Stimulated activated naive B cell treated with anti-CD40 and anti-IgM and Interleukin-4, amounts not matched to agents 10 μg/mL and 1 μg/mL and 100 μg/mL, for 72 hours (primary cell): ENCODE measurements around the gene CXCL3.

Experiments
- ATAC-seq, 2 donors: fragments of 150-1000 bp; cut with Tn5 transposase; replicated peaks; 2 replicates each; pipeline ENCODE4 v1.10.0; 2021; ENCODE audit warnings: moderate library complexity in 1 of 2
- DNase-seq: peaks from one replicate; pipeline ENCODE4 v3.0.0; 2021
- H3K27ac Mint-ChIP-seq: one replicate; pipeline ENCODE4 v1.8.0; 2022; ENCODE audit warnings: mild to moderate bottlenecking, mixed read lengths
- H3K27me3 Mint-ChIP-seq, 2 donors: one replicate each; pipeline ENCODE4 v1.8.0; 2022; ENCODE audit warnings: mixed read lengths in 2 of 2
- H3K36me3 Mint-ChIP-seq, 2 donors: one replicate each; pipeline ENCODE4 v1.8.0; 2022; ENCODE audit warnings: mixed read lengths in 2 of 2, mild to moderate bottlenecking in 1 of 2
- H3K4me1 Mint-ChIP-seq, 2 donors: one replicate each; pipeline ENCODE4 v1.8.0; 2022; ENCODE audit warnings: mixed read lengths in 2 of 2, mild to moderate bottlenecking in 1 of 2
- H3K4me3 Mint-ChIP-seq, 2 donors: one replicate each; pipeline ENCODE4 v1.8.0; 2022; ENCODE audit warnings: mild to moderate bottlenecking in 2 of 2, mixed read lengths in 2 of 2, moderate library complexity in 1 of 2
- H3K9me3 Mint-ChIP-seq, 2 donors: one replicate each; pipeline ENCODE4 v1.8.0; 2022; ENCODE audit warnings: mixed read lengths in 2 of 2, mild to moderate bottlenecking in 1 of 2

CXCL3 gene

GRCh38 chr4:74041418-74041817 is 2.9 kb upstream of the CXCL3 start:
- ATAC-seq, result no peak
- no peak overlapping the region for H3K4me3 Mint-ChIP-seq
- peaks cover 40 to 71% of the 10 kb centered on the region in 2 donors for H3K27me3 Mint-ChIP-seq
- no peak for DNase-seq
- H3K27ac Mint-ChIP-seq, result no peak overlapping the region
- H3K9me3 Mint-ChIP-seq, result no peaks in the 10 kb centered on the region
- no peaks in the 10 kb centered on the region for H3K36me3 Mint-ChIP-seq
- peaks cover 7 to 27% of the 10 kb centered on the region in 2 donors for H3K4me1 Mint-ChIP-seq

GRCh38 chr4:74039315-74039763 is 850 bp upstream of the CXCL3 start:
- H3K4me1 Mint-ChIP-seq, result peaks cover 7 to 27% of the 10 kb centered on the region in 2 donors
- H3K27me3 Mint-ChIP-seq, result peaks cover 51 to 61% of the 10 kb centered on the region in 2 donors
- no peaks in the 10 kb centered on the region for H3K9me3 Mint-ChIP-seq
- DNase-seq, result no peak
- ATAC-seq, result peak in 1 of 2 donors; percentile 8
- peak overlapping the region; percentile 81 to 88 for H3K4me3 Mint-ChIP-seq
- H3K36me3 Mint-ChIP-seq, result no peaks in the 10 kb centered on the region
- no peak overlapping the region for H3K27ac Mint-ChIP-seq

- H3K9me3 Mint-ChIP-seq, result no peaks in the 10 kb centered on the region
- DNase-seq, result no peak
- peaks cover 7 to 27% of the 10 kb centered on the region in 2 donors for H3K4me1 Mint-ChIP-seq
- H3K27ac Mint-ChIP-seq, result no peak overlapping the region
- H3K36me3 Mint-ChIP-seq, result no peaks in the 10 kb centered on the region
- peak in 1 of 2 donors; percentile 45 for ATAC-seq
- peaks cover 52 to 55% of the 10 kb centered on the region in 2 donors for H3K27me3 Mint-ChIP-seq
- peak overlapping the region; percentile 76 to 88 for H3K4me3 Mint-ChIP-seq
Measured at GRCh38 chr4:74038086-74038424, 434 bp downstream of the CXCL3 start.

- Mint-ChIP-seq H3K27ac (no peak overlapping the region), H3K4me3 (peak overlapping the region; percentile 76 to 88), H3K4me1 (peaks cover 7 to 27% of the 10 kb centered on the region in 2 donors), H3K9me3 (no peaks in the 10 kb centered on the region), H3K27me3 (peaks cover 54 to 57% of the 10 kb centered on the region in 2 donors), H3K36me3 (no peaks in the 10 kb centered on the region)
- no peak for ATAC-seq
- DNase-seq, result no peak
Measured at GRCh38 chr4:74037076-74037955, 1.2 kb downstream of the CXCL3 start.

- peaks cover 2 to 17% of the 10 kb centered on the region in 2 donors for H3K4me1 Mint-ChIP-seq
- peaks cover 24 to 30% of the 10 kb centered on the region in 2 donors for H3K27me3 Mint-ChIP-seq
- H3K36me3 Mint-ChIP-seq, result no peaks in the 10 kb centered on the region
- no peak overlapping the region for H3K27ac Mint-ChIP-seq
- ATAC-seq, result no peak
- no peak overlapping the region for H3K4me3 Mint-ChIP-seq
- no peak for DNase-seq
- H3K9me3 Mint-ChIP-seq, result no peaks in the 10 kb centered on the region
Measured at GRCh38 chr4:74033739-74034138, 4.8 kb downstream of the CXCL3 start.

- peaks cover 9 to 17% of the 10 kb centered on the region in 2 donors for H3K27me3 Mint-ChIP-seq
Measured at GRCh38 chr4:74032064-74032463, 6.4 kb downstream of the CXCL3 start.

GRCh38 chr4:74031576-74031975 is 6.9 kb downstream of the CXCL3 start:
- ATAC-seq (no peak), DNase-seq (no peak)
- Mint-ChIP-seq H3K27ac (no peak overlapping the region), H3K36me3 (no peaks in the 10 kb centered on the region), H3K9me3 (no peaks in the 10 kb centered on the region), H3K4me3 (no peak overlapping the region), H3K27me3 (peaks cover 8 to 17% of the 10 kb centered on the region in 2 donors), H3K4me1 (no peaks in the 10 kb centered on the region)

More at GRCh38 chr4:74032064-74032463, 6.4 kb downstream of the CXCL3 start:
- H3K27ac Mint-ChIP-seq, result no peak overlapping the region
- peaks cover 0 to under 1% of the 10 kb centered on the region in 2 donors for H3K4me1 Mint-ChIP-seq
- no peaks in the 10 kb centered on the region for H3K36me3 Mint-ChIP-seq
- no peak for DNase-seq
- ATAC-seq, result no peak
- no peaks in the 10 kb centered on the region for H3K9me3 Mint-ChIP-seq
- no peak overlapping the region for H3K4me3 Mint-ChIP-seq

- no peaks in the 10 kb centered on the region for H3K4me1 Mint-ChIP-seq
- ATAC-seq, result no peak
- peaks cover 8% of the 10 kb centered on the region in 2 donors for H3K27me3 Mint-ChIP-seq
- no peaks in the 10 kb centered on the region for H3K9me3 Mint-ChIP-seq
- H3K36me3 Mint-ChIP-seq, result no peaks in the 10 kb centered on the region
- no peak for DNase-seq
- no peak overlapping the region for H3K27ac Mint-ChIP-seq
- no peak overlapping the region for H3K4me3 Mint-ChIP-seq
Measured at GRCh38 chr4:74030285-74030684, 8.2 kb downstream of the CXCL3 start.

- no peaks in the 10 kb centered on the region for H3K36me3 Mint-ChIP-seq
- no peak overlapping the region for H3K27ac Mint-ChIP-seq
- H3K4me3 Mint-ChIP-seq, result no peak overlapping the region
- H3K27me3 Mint-ChIP-seq, result peaks cover 6 to 8% of the 10 kb centered on the region in 2 donors
- H3K9me3 Mint-ChIP-seq, result no peaks in the 10 kb centered on the region
- no peak for ATAC-seq
- H3K4me1 Mint-ChIP-seq, result no peaks in the 10 kb centered on the region
- no peak for DNase-seq
Measured at GRCh38 chr4:74028504-74028903, 10.0 kb downstream of the CXCL3 start.

- H3K36me3 Mint-ChIP-seq, result no peaks in the 10 kb centered on the region
- H3K9me3 Mint-ChIP-seq, result peaks cover 0 to 1% of the 10 kb centered on the region in 2 donors
- H3K4me3 Mint-ChIP-seq, result no peak overlapping the region
- H3K4me1 Mint-ChIP-seq, result no peaks in the 10 kb centered on the region
- ATAC-seq (no peak), DNase-seq (no peak)
- no peak overlapping the region for H3K27ac Mint-ChIP-seq
- H3K27me3 Mint-ChIP-seq, result no peaks in the 10 kb centered on the region
Measured at GRCh38 chr4:74023709-74024108, 14.8 kb downstream of the CXCL3 start.

- DNase-seq (no peak), ATAC-seq (no peak)
- Mint-ChIP-seq H3K9me3 (peaks cover 0 to 1% of the 10 kb centered on the region in 2 donors), H3K4me3 (no peak overlapping the region), H3K36me3 (no peaks in the 10 kb centered on the region), H3K27me3 (no peaks in the 10 kb centered on the region), H3K4me1 (no peaks in the 10 kb centered on the region), H3K27ac (no peak overlapping the region)
Measured at GRCh38 chr4:74021601-74022000, 16.9 kb downstream of the CXCL3 start.

GRCh38 chr4:74018771-74019170 is 19.7 kb downstream of the CXCL3 start:
- Mint-ChIP-seq H3K9me3 (peaks cover 0 to 1% of the 10 kb centered on the region in 2 donors), H3K27ac (no peak overlapping the region), H3K4me1 (no peaks in the 10 kb centered on the region), H3K4me3 (no peak overlapping the region), H3K27me3 (no peaks in the 10 kb centered on the region), H3K36me3 (no peaks in the 10 kb centered on the region)
- ATAC-seq (peak in 1 of 2 donors; percentile 33), DNase-seq (no peak)

GRCh38 chr4:74018116-74018515 is 20.4 kb downstream of the CXCL3 start:
- H3K27me3 Mint-ChIP-seq, result no peaks in the 10 kb centered on the region
- H3K36me3 Mint-ChIP-seq, result no peaks in the 10 kb centered on the region
- H3K9me3 Mint-ChIP-seq, result peaks cover 0 to 1% of the 10 kb centered on the region in 2 donors
- H3K27ac Mint-ChIP-seq, result no peak overlapping the region
- ATAC-seq (no peak), DNase-seq (no peak)
- no peak overlapping the region for H3K4me3 Mint-ChIP-seq
- H3K4me1 Mint-ChIP-seq, result no peaks in the 10 kb centered on the region

- DNase-seq (no peak), ATAC-seq (peak; percentile 64 to 84)
- H3K36me3 Mint-ChIP-seq, result no peaks in the 10 kb centered on the region
- no peak overlapping the region for H3K27ac Mint-ChIP-seq
- H3K27me3 Mint-ChIP-seq, result no peaks in the 10 kb centered on the region
- no peaks in the 10 kb centered on the region for H3K4me1 Mint-ChIP-seq
- H3K9me3 Mint-ChIP-seq, result peaks cover 0 to 1% of the 10 kb centered on the region in 2 donors
- no peak overlapping the region for H3K4me3 Mint-ChIP-seq
Measured at GRCh38 chr4:74016068-74016467, 22.4 kb downstream of the CXCL3 start.

GRCh38 chr4:74015126-74015780 is 23.2 kb downstream of the CXCL3 start:
- Mint-ChIP-seq H3K4me1 (no peaks in the 10 kb centered on the region), H3K36me3 (peaks cover 0 to 2% of the 10 kb centered on the region in 2 donors), H3K27ac (no peak overlapping the region), H3K27me3 (peaks cover 0 to 5% of the 10 kb centered on the region in 2 donors), H3K9me3 (peaks cover 0 to 1% of the 10 kb centered on the region in 2 donors), H3K4me3 (no peak overlapping the region)
- no peak for DNase-seq
- no peak for ATAC-seq
